Measurements from ENCODE around the gene MEX3A.

MEX3A gene

DNA sequence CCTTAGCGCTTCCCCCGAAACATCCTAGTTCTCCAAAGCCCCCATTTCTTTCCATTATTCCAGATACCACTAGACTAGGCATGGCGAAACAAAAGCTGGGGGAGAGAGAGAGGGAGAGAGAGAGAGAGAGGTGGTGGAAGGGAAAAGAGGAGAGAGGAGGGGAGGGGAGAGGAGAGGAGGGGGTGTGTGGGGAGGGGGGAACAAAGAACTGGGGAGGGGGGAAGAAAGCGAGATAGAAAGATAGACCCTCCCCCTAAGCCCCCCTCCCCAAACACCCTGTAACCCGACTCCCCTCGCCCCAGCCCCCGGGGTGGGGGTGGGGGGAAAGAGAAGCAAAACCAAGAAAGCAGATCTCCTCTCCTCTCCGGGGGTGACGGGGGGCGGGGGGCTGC is 352 bp downstream of the MEX3A start:
- Histone ChIP-seq H3K27me3 (ENCODE audit: insufficient read depth, low read length, poor library complexity, severe bottlenecking) (no peaks in the 10 kb centered on the region), H3K36me3 (ENCODE audit: insufficient read depth, low read length) (peaks cover 7% of the 10 kb centered on the region; the same call in 1 of the 2 replicates), H4K20me1 (ENCODE audit: insufficient read depth, low read length, poor library complexity, severe bottlenecking) (peaks cover 30% of the 10 kb centered on the region), H3K4me1 (ENCODE audit: insufficient read depth, low read length, poor library complexity, severe bottlenecking) (peaks cover 35% of the 10 kb centered on the region), H3F3A (ENCODE audit: low read depth) (no peaks in the 10 kb centered on the region), H3K79me2 (ENCODE audit: insufficient read depth, low read length) (peaks cover 49% of the 10 kb centered on the region), H3K9me2 (replicated peaks; ENCODE audit: low read depth, low read length) (no peaks in the 10 kb centered on the region), H3K4me2 (ENCODE audit: low read depth, low read length, poor library complexity, severe bottlenecking) (peak overlapping the region; percentile 94), H3K4me3 (ENCODE audit: low read length, poor library complexity, severe bottlenecking) (peak overlapping the region; percentile 94), H2AFZ (ENCODE audit: low read length) (peak overlapping the region; percentile 94), H3K9ac (ENCODE audit: low read depth, low read length, poor library complexity, severe bottlenecking) (peak overlapping the region; percentile 88), H3K9me3 (ENCODE audit: insufficient read depth, low read depth, low read length) (no peaks in the 10 kb centered on the region)
- TF ChIP-seq EZH2phosphoT487 (IDR thresholded peaks at IDR 0.05; ENCODE audit: borderline replicate concordance), result no peak
- TF ChIP-seq, protein P1, sequence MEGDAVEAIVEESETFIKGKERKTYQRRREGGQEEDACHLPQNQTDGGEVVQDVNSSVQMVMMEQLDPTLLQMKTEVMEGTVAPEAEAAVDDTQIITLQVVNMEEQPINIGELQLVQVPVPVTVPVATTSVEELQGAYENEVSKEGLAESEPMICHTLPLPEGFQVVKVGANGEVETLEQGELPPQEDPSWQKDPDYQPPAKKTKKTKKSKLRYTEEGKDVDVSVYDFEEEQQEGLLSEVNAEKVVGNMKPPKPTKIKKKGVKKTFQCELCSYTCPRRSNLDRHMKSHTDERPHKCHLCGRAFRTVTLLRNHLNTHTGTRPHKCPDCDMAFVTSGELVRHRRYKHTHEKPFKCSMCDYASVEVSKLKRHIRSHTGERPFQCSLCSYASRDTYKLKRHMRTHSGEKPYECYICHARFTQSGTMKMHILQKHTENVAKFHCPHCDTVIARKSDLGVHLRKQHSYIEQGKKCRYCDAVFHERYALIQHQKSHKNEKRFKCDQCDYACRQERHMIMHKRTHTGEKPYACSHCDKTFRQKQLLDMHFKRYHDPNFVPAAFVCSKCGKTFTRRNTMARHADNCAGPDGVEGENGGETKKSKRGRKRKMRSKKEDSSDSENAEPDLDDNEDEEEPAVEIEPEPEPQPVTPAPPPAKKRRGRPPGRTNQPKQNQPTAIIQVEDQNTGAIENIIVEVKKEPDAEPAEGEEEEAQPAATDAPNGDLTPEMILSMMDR (conservative IDR thresholded peaks at IDR 0.05; ENCODE audit: low read length), result no peak

DNA sequence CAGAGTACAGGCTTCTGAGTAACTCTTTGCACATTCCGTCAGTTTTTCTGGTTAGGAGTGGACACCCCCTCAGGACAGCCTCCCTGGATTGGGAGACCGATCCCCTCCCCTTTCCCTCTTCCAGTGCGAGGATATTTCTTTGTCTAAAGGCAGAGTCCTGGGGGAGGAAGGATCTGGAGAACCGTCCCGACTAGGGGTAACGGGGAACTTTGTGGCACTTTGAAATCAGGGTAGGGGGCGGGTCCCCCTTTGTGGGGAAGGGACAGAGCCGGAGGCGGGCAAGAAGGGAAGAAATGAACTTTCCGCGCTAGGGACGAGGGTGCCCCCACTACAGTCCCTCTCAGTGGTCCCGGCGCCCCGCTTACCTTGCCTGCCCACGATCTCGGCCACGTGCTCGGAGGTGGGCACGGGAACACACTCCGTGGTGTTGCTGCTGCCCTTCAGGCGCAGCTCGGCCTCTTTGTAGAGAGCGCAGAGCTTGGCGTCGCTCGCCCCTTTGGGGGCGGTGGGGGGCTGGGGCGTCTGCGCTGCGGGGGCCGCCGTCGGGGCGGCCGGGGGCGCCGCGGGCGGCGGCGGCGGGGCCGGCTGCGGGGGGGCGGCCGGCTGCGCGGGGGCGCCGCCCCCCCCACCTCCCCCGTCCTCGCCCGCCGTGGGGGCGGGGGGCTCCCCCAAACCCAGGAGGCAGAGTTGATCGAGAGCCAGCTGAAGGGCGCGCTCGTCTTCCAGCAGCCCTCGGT is 917 bp downstream of the MEX3A start:
- peak overlapping the region; percentile 94 for H3K4me3 ChIP-seq (ENCODE audit: low read length, poor library complexity, severe bottlenecking)
- peaks cover 31% of the 10 kb centered on the region for H4K20me1 ChIP-seq (ENCODE audit: insufficient read depth, low read length, poor library complexity, severe bottlenecking)
- H3K27me3 ChIP-seq (ENCODE audit: insufficient read depth, low read length, poor library complexity, severe bottlenecking), result no peaks in the 10 kb centered on the region
- H3K9me3 ChIP-seq (ENCODE audit: insufficient read depth, low read depth, low read length), result no peaks in the 10 kb centered on the region
- TF ChIP-seq, protein P1 (conservative IDR thresholded peaks at IDR 0.05; ENCODE audit: low read length), result no peak
- no peak for TF ChIP-seq EZH2phosphoT487 (IDR thresholded peaks at IDR 0.05; ENCODE audit: borderline replicate concordance)
- peak overlapping the region; percentile 88 for H3K9ac ChIP-seq (ENCODE audit: low read depth, low read length, poor library complexity, severe bottlenecking)
- H3K9me2 ChIP-seq (replicated peaks; ENCODE audit: low read depth, low read length), result no peaks in the 10 kb centered on the region
- H3K4me2 ChIP-seq (ENCODE audit: low read depth, low read length, poor library complexity, severe bottlenecking), result peak overlapping the region; percentile 99
- H3K4me1 ChIP-seq (ENCODE audit: insufficient read depth, low read length, poor library complexity, severe bottlenecking), result peaks cover 35% of the 10 kb centered on the region
- peaks cover 52% of the 10 kb centered on the region for H3K79me2 ChIP-seq (ENCODE audit: insufficient read depth, low read length)
- peak overlapping the region; percentile 94; the same call in 1 of the 2 replicates for H2AFZ ChIP-seq (ENCODE audit: low read length)
- no peaks in the 10 kb centered on the region for H3F3A ChIP-seq (ENCODE audit: low read depth)
- peaks cover 13% of the 10 kb centered on the region; the same call in 1 of the 2 replicates for H3K36me3 ChIP-seq (ENCODE audit: insufficient read depth, low read length)

DNA sequence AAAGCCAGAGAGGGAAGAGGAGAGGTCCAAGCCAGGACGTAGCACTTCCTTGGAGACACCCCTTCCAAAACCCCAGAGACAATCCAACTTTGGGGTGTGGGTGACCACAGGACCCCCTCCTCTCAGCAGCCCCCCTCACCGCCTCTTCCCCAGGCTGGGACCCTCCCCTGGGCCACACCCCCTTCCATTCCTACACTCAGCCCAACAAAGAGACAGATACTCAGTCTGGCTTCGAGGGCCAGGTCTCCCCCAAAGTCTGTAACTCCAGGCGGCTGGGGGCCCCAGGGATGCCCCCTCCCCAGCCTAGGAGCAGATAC is 1.4 kb downstream of the MEX3A start:
- Histone ChIP-seq H3F3A (ENCODE audit: low read depth) (no peaks in the 10 kb centered on the region), H4K20me1 (ENCODE audit: insufficient read depth, low read length, poor library complexity, severe bottlenecking) (peaks cover 36% of the 10 kb centered on the region)

More for the DNA sequence above, 1.4 kb downstream of the MEX3A start:
- peaks cover 54% of the 10 kb centered on the region for H3K79me2 ChIP-seq (ENCODE audit: insufficient read depth, low read length)
- H3K4me1 ChIP-seq (ENCODE audit: insufficient read depth, low read length, poor library complexity, severe bottlenecking), result peaks cover 38% of the 10 kb centered on the region
- H3K9ac ChIP-seq (ENCODE audit: low read depth, low read length, poor library complexity, severe bottlenecking), result peak overlapping the region; percentile 88
- no peak overlapping the region for H2AFZ ChIP-seq (ENCODE audit: low read length)
- peak overlapping the region; percentile 99 for H3K4me2 ChIP-seq (ENCODE audit: low read depth, low read length, poor library complexity, severe bottlenecking)
- H3K36me3 ChIP-seq (ENCODE audit: insufficient read depth, low read length), result peaks cover 18% of the 10 kb centered on the region; the same call in 1 of the 2 replicates
- TF ChIP-seq, protein P1 (conservative IDR thresholded peaks at IDR 0.05; ENCODE audit: low read length), result no peak
- no peak for TF ChIP-seq EZH2phosphoT487 (IDR thresholded peaks at IDR 0.05; ENCODE audit: borderline replicate concordance)
- peak overlapping the region; percentile 94 for H3K4me3 ChIP-seq (ENCODE audit: low read length, poor library complexity, severe bottlenecking)
- no peaks in the 10 kb centered on the region for H3K9me3 ChIP-seq (ENCODE audit: insufficient read depth, low read depth, low read length)
- no peaks in the 10 kb centered on the region for H3K27me3 ChIP-seq (ENCODE audit: insufficient read depth, low read length, poor library complexity, severe bottlenecking)
- no peaks in the 10 kb centered on the region for H3K9me2 ChIP-seq (replicated peaks; ENCODE audit: low read depth, low read length)
